ENCODE measurements around the gene FSTL5. TPM values are rescaled to one million over a fixed set of nuclear protein-coding genes. Genes with fewer than 3 reads are reported as not detected.

Gene FSTL5
- total and polyA plus RNA-seq, 2 experiments from 2014 or later, result not detected

GRCh38 chr4:162170509-162170908 lies 6.7 kb upstream of the FSTL5 start:
- DNase-seq, result no peak
- in situ Hi-C loops (cut with MboI), result no loop called here
- no peak overlapping the region for H3K27ac ChIP-seq
- H2AFZ ChIP-seq, result no peak overlapping the region
- TF ChIP-seq EZH2phosphoT487 (IDR thresholded peaks at IDR 0.05; ENCODE audit: insufficient read depth, low read depth) (no peak), EZH2 (IDR thresholded peaks at IDR 0.05; ENCODE audit: insufficient read depth, poor library complexity, severe bottlenecking) (no peak)
- H3K36me3 ChIP-seq (ENCODE audit: low read depth), result no peaks in the 10 kb centered on the region
- 34 to 42% methylated on average over 3 of the region's 3 CpGs for WGBS, 2 experiments (ENCODE audit: low coverage in 1 of 2, low lambda C conversion rate in 2 of 2, missing lambda C conversion rate in 2 of 2)
- no peak overlapping the region for H3K4me3 ChIP-seq
- H4K20me1 ChIP-seq (ENCODE audit: insufficient read depth), result no peaks in the 10 kb centered on the region
- no peaks in the 10 kb centered on the region for H3K4me1 ChIP-seq (ENCODE audit: insufficient read depth)
- no peaks in the 10 kb centered on the region for H3K9me3 ChIP-seq (ENCODE audit: low read depth)
- no peaks in the 10 kb centered on the region for H3K79me2 ChIP-seq (ENCODE audit: insufficient read depth)
- no peaks in the 10 kb centered on the region for H3F3A ChIP-seq (ENCODE audit: insufficient read depth)
- H3K27me3 ChIP-seq (replicated peaks; ENCODE audit: insufficient read depth), result no peaks in the 10 kb centered on the region
- no peak overlapping the region for H3K9ac ChIP-seq
- no peaks in the 10 kb centered on the region for H3K9me2 ChIP-seq (ENCODE audit: insufficient read depth)
- no peak overlapping the region for H3K4me2 ChIP-seq (ENCODE audit: unreplicated experiment)

GRCh38 chr4:162164906-162165510 lies 1.2 kb upstream of the FSTL5 start:
- DNase-seq, result no peak
- Histone ChIP-seq H3K9me2 (ENCODE audit: insufficient read depth) (no peaks in the 10 kb centered on the region), H3K27ac (no peak overlapping the region), H3K27me3 (replicated peaks; ENCODE audit: insufficient read depth) (no peaks in the 10 kb centered on the region), H3K4me2 (ENCODE audit: unreplicated experiment) (no peak overlapping the region), H4K20me1 (ENCODE audit: insufficient read depth) (no peaks in the 10 kb centered on the region), H3K9ac (no peak overlapping the region), H3K9me3 (ENCODE audit: low read depth) (no peaks in the 10 kb centered on the region), H3K4me1 (ENCODE audit: insufficient read depth) (no peaks in the 10 kb centered on the region), H3F3A (ENCODE audit: insufficient read depth) (no peaks in the 10 kb centered on the region), H3K36me3 (ENCODE audit: low read depth) (no peaks in the 10 kb centered on the region), H3K79me2 (ENCODE audit: insufficient read depth) (no peaks in the 10 kb centered on the region), H3K4me3 (no peak overlapping the region), H2AFZ (no peak overlapping the region)
- in situ Hi-C loops (cut with MboI), result no loop called here
- TF ChIP-seq EZH2 (IDR thresholded peaks at IDR 0.05; ENCODE audit: insufficient read depth, poor library complexity, severe bottlenecking) (no peak), EZH2phosphoT487 (IDR thresholded peaks at IDR 0.05; ENCODE audit: insufficient read depth, low read depth) (no peak)

DNA sequence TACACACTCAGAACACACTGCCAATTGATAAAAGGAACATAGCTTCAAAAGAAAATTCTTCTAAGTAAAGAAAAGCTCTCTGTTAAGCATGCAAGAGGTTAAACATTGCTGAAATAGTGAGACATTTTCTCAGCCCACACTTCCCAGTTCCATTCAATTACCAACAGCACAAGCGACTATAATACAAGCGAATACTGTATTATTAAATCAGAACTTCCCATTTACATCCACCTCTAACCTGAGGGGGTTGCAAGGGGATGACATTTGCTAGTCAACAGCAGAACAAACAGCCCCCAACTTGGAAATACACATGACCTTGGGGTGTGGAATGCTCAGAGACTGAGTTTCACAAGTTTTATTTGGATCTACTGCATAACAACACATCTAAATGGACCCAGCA lies 1.1 kb downstream of the FSTL5 start:
- no peaks in the 10 kb centered on the region for H3K36me3 ChIP-seq (ENCODE audit: low read depth)
- H3K9me3 ChIP-seq (ENCODE audit: low read depth), result no peaks in the 10 kb centered on the region
- no peaks in the 10 kb centered on the region for H4K20me1 ChIP-seq (ENCODE audit: insufficient read depth)
- no peaks in the 10 kb centered on the region for H3F3A ChIP-seq (ENCODE audit: insufficient read depth)
- WGBS, 2 experiments (ENCODE audit: low coverage in 1 of 2, low lambda C conversion rate in 2 of 2, missing lambda C conversion rate in 2 of 2), result 2% methylated on average over 2 of the region's 2 CpGs
- in situ Hi-C loops (cut with MboI), result no loop called here
- no peak overlapping the region for H3K4me3 ChIP-seq
- DNase-seq, result no peak
- TF ChIP-seq EZH2 (IDR thresholded peaks at IDR 0.05; ENCODE audit: insufficient read depth, poor library complexity, severe bottlenecking) (no peak), EZH2phosphoT487 (IDR thresholded peaks at IDR 0.05; ENCODE audit: insufficient read depth, low read depth) (no peak)
- no peaks in the 10 kb centered on the region for H3K9me2 ChIP-seq (ENCODE audit: insufficient read depth)
- H3K4me2 ChIP-seq (ENCODE audit: unreplicated experiment), result no peak overlapping the region
- no peaks in the 10 kb centered on the region for H3K79me2 ChIP-seq (ENCODE audit: insufficient read depth)
- no peak overlapping the region for H3K27ac ChIP-seq
- no peak overlapping the region for H2AFZ ChIP-seq
- no peaks in the 10 kb centered on the region for H3K4me1 ChIP-seq (ENCODE audit: insufficient read depth)
- H3K9ac ChIP-seq, result no peak overlapping the region
- no peaks in the 10 kb centered on the region for H3K27me3 ChIP-seq (replicated peaks; ENCODE audit: insufficient read depth)

DNA sequence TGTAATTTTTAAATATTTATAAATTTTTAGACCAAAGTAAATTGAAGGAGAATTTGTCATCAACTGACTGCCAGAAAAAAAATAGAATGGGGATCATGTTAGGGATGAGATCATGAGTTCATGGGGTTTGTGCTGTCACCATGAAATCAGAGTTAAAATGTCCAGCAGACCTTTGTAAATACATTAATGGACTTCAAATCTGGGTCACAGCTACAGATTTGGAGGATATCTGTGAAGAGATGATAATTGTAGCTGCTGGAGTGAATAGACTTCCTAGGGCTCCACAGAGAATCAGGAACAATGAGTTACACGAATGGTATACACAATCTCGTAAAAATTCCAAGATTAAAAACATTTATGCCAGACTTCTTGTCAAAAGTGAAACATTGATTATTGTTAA lies 6.6 kb downstream of the FSTL5 start:
- Histone ChIP-seq H3K27me3 (replicated peaks; ENCODE audit: insufficient read depth) (no peaks in the 10 kb centered on the region), H3K4me1 (ENCODE audit: insufficient read depth) (no peaks in the 10 kb centered on the region), H3K9ac (no peak overlapping the region), H2AFZ (no peak overlapping the region), H3K36me3 (ENCODE audit: low read depth) (no peaks in the 10 kb centered on the region), H3K9me2 (ENCODE audit: insufficient read depth) (no peaks in the 10 kb centered on the region), H3K9me3 (ENCODE audit: low read depth) (no peaks in the 10 kb centered on the region), H3F3A (ENCODE audit: insufficient read depth) (no peaks in the 10 kb centered on the region), H3K4me3 (no peak overlapping the region), H3K4me2 (ENCODE audit: unreplicated experiment) (no peak overlapping the region), H3K27ac (no peak overlapping the region), H3K79me2 (ENCODE audit: insufficient read depth) (no peaks in the 10 kb centered on the region), H4K20me1 (ENCODE audit: insufficient read depth) (no peaks in the 10 kb centered on the region)
- in situ Hi-C loops (cut with MboI), result no loop called here
- DNase-seq, result no peak
- 22 to 23% methylated on average over 2 of the region's 2 CpGs for WGBS, 2 experiments (ENCODE audit: low coverage in 1 of 2, low lambda C conversion rate in 2 of 2, missing lambda C conversion rate in 2 of 2)
- TF ChIP-seq EZH2 (IDR thresholded peaks at IDR 0.05; ENCODE audit: insufficient read depth, poor library complexity, severe bottlenecking) (no peak), EZH2phosphoT487 (IDR thresholded peaks at IDR 0.05; ENCODE audit: insufficient read depth, low read depth) (no peak)

All from GM23248 (cell line).